HG02571 (cell line): Measurements from ENCODE around the gene TYROBP.
"Not testable (repeated sequence)": the region's sequence is repeated elsewhere in the genome, so short reads cannot be mapped to it uniquely, and the experiment has no call there.

Source experiments
- ATAC-seq: cut with Tn5 transposase; IDR thresholded peaks from one replicate; pipeline ENCODE4 v1.9.1; 2021; ENCODE audit warnings: mild to moderate bottlenecking, moderate library complexity; ENCODE audit not compliant: unreplicated experiment

Gene TYROBP

DNA sequence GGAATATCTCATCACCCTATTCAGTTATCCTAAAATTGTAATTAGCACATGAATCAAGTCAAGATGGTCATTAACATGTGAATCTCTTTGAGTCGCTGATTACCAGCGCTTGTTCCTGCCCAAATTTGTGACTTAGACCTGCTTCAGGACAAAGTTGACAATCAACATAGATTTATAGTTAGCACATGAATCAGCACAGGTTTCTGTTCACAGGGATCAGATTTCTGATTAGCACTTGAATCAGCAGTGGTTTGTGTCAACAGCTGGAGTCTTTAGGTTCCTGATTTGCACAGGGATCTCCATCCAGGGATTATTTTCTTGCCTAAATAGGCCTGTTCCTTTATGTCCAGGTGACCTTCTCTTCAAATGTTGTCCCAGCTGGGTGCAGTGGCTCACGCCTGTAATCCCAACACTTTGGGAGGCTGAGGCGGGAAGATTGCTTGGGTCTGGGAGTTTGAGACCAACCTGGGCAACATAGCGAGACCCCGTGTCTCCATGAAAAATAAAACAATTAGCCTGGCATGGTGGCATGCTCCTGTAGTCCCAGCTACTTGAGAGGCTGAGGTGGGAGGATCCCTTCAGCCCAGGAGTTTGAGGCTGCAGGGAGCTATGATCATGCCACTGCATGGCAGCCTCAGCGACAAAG lies 24.3 kb upstream of the TYROBP start:
- ATAC-seq: no peak

GRCh38 chr19:35931874-35932202 lies 23.7 kb upstream of the TYROBP start:
- ATAC-seq: no peak

GRCh38 chr19:35931161-35931873 lies 23.2 kb upstream of the TYROBP start:
- ATAC-seq: peak; percentile 91

DNA sequence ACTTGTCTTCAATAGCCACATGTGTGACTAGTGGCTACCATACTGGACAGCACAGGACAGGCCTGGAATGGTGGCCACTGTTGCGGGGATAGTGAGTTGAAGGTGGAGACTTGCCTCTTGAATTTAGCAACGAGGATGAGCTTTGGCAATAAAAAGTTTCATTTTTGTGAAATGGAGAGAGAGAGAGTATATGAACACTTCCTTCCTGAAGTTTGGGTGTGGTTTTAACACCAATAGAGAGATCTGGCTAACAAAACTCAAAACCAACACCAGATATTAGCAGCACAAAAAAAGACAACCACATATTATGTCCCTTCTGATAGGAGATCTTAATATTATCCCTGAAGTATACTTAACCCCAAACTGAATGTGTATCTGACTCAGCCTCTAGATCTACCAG lies 21.8 kb upstream of the TYROBP start:
- ATAC-seq: no peak

GRCh38 chr19:35928507-35928906 lies 20.4 kb upstream of the TYROBP start:
- no peak for ATAC-seq

DNA sequence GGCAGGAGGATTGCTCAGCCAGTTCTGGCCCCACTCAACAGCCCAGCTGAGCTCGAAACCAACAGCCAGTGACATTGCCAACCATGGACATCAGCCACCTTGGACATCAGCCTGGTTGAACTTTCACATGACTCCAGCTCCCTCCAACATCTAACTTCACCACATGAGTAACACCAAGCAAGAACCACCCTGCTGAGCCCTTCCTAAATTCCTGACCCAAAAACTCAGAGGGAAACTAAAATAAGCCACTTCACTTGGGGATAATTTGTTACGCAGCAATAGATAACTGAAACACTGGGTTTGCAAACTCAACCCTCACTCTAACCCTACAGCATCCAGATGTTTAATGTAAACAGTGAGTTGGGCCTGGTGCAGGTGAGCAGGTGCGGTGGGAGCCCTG lies 17.4 kb upstream of the TYROBP start:
- no peak for ATAC-seq

- no peak for ATAC-seq
Measured at GRCh38 chr19:35921012-35921411, 12.9 kb upstream of the TYROBP start.

GRCh38 chr19:35919306-35919705 lies 11.2 kb upstream of the TYROBP start:
- no peak for ATAC-seq

DNA sequence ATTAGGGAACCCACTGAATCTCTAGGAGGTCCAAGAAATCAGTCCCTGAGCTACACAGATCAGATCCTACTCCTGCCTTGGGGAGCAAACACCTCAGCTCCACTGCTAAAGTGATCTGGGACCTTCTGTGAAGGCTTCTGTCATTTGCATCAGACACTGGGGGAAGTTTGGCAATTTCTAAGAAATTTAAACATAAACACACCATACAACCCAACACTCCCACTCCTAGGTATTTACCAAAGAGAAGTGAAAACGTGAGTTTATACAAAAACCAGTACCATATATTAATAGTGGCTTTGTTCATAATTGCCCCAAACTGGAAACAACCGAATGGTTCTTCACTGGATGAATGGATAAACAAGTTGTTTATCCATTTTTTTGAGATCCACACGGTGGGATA lies 7.3 kb upstream of the TYROBP start:
- no peak for ATAC-seq

DNA sequence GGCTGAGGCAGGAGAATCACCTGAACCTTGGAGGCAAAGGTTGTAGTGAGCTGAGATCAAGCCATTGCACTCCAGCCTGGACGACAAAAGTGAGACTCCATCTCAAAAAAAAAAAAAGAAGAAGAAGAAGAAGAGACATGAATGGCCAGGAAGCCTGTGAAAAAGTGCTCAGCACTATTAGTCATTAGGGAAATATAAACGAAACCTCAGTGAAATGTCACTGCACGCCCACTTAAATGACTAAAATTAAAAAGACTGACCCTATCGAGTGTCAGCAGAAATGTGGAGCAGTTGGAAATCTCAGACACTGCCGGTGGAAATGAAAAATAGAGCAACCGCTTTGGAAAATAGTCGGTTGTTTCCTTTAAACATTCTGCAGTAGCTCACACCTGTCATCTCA lies 5.5 kb upstream of the TYROBP start:
- ATAC-seq: no peak

DNA sequence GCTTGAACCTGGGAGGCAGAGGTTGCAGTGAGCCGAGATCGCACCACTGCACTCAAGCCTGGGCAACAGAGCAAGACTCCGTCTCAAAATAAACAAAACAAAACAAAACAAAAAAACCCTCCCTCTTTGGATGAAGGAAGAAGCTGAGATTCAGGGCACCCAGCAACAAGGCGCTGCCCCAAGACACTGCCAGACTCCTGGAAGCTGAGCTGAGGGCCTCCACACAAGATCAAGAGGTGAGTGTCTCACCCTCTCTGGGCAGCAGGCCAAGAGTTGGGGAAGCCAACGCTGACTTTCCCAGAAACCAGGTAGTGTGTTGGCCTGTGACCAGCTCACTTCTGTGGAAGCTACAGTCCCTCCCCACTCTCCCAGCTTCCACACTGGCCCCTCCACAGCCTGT lies 3.7 kb upstream of the TYROBP start:
- ATAC-seq: no peak

GRCh38 chr19:35911173-35911572 lies 3.1 kb upstream of the TYROBP start:
- ATAC-seq: no peak

DNA sequence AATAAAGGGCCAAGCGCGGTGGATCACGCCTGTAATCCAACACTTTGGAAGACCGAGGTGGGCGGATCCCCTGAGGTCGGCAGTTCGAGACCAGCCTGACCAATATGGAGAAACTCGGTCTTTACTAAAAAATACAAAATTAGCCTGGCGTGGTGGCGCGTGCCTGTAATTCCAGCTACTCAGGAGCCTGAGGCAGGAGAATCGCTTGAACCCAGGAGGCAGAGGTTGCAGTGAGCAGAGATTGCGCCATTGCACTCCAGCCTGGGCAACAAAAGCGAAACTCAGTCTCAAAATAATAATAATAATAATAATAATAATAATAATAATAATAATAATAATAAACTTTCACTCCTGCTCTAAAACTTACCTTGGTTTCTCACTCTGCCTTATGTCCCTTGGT lies 2.3 kb upstream of the TYROBP start:
- not testable (repeated sequence) for ATAC-seq

- no peak for ATAC-seq
Measured at GRCh38 chr19:35909684-35910035, 1.6 kb upstream of the TYROBP start.

DNA sequence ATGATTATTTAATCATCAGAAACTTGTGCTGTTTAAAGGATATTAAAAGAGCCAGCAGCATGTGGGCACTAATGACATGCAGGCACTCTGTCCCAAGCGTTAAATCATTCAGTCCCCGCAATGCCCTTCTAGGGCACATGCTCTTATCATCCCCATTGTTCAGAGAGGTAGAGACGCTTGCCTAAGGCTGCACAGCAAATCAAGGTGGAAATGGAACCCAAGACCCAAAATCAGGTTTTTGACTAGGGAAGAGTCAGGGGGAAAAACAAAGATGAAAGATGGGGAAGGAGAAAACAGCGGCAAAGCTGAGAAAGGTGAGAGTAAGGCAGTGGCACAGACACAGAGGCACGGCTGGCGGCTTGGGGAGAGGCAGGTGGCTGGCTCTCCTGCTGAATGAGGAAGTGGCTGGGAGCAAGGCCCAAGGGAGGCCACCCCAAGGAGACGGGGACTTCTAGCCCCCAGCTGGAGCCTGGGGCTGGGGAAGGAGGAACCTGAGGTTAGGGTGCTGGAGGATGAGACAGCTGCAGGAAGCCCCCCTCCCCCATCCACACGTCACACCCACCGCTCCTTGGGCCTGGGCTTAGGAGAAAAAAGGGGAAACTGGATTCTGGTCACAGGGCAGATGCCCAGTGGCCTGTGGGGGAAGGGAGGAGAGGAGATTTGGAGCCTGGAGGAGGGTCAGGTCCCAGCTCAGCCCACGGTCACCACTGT lies 1.0 kb upstream of the TYROBP start:
- ATAC-seq: no peak

- no peak for ATAC-seq
Measured at GRCh38 chr19:35907377-35907745, 734 bp downstream of the TYROBP start.

DNA sequence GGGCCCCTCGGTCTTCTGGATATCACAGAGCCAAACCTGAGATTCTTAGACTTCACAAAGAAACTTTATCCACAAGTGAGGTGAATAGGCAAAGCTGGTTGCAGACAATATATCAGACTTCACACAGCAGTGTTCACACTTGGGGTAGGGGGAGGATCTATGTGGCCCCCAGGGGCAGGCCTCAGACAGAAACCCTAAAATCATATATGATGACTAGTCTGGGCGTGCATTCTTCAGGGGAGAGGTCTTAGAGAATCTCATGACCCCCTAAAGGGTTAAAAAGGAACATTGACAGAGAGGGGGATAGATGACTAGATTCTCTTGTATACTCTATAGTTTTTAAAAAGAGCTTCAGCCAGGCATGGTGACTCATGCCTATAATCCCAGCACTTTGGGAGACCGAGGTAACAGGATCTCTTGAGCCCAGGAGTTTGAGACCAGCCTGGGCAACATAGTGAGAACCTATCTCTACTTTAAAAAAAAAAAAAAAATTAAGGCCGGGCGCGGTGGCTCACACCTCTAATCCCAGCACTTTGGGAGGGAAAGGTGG lies 2.8 kb downstream of the TYROBP start:
- ATAC-seq: no peak

GRCh38 chr19:35904311-35905068 lies 3.6 kb downstream of the TYROBP start:
- no peak for ATAC-seq

GRCh38 chr19:35903550-35904179 lies 4.4 kb downstream of the TYROBP start:
- no peak for ATAC-seq

DNA sequence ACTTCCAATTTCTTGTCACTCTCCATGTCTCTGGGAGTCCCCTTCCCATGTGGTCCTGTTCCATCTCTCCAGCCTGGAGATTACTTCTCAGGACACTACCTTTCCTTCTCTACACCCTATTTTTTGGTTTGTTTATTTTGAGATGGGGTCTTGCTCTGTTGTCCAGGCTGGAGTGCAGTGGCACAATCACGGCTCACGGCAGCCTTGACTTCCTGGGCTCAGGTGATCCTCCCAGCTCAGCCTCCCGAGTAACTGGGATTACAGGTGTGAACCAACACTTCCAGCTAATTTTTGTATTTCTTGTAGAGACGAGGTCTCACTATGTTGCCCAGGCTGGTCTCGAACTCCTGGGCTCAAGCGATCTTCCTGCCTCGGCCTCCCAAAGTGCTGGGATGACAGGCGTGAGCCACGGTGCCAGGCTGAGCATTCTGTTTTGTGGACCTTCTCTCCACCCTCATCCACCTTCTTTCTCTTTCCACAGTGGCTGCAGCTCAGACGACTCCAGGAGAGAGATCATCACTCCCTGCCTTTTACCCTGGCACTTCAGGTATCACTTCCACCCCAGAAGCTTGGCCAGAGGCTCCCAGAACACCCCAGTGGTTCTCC lies 5.1 kb downstream of the TYROBP start:
- no peak for ATAC-seq
